ENCODE results near the gene INPP5K. TPM values are rescaled to one million over a fixed set of nuclear protein-coding genes. Genes with fewer than 3 reads are reported as not detected.

The INPP5K gene
- total RNA-seq, 1 experiment from 2014 or later = 29.4 TPM

DNA sequence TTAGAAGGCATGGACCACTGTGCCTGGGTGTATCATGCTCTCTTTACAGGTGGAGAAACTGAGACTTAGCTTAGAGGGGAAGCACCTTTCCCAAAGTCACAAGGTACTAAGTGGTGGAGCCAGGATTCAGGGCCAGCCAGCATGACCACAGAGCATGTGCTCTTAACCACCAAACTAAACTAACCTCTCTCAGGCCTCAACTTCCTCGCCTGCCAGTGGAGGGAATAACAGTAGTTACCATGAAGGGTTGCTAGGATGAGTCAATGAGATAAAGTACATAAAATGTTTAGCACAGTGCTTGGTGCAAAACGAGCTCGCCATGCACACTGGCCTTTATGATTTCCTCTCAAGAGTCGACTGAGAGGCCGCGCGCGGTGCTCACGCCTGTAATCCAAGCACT lies 17.5 kb downstream of the INPP5K start:
- no peak overlapping the region for H3K4me3 Mint-ChIP-seq
- H4K20me1 ChIP-seq (ENCODE audit: control insufficient read depth, insufficient read depth, insufficient read length) = no peaks in the 10 kb centered on the region

More for the DNA sequence above, 17.5 kb downstream of the INPP5K start:
- DNase-seq = no peak
- Mint-ChIP-seq H3K36me3 (ENCODE audit: insufficient read depth in 1 of 3, low read depth in 3 of 3) (peaks cover 0 to 14% (median 3%) of the 10 kb centered on the region in 3 experiments; a peak in 4 of 7 replicates), H3K27me3 (ENCODE audit: low read depth) (no peaks in the 10 kb centered on the region), H3K9me3 (no peaks in the 10 kb centered on the region), H3K27ac (no peak overlapping the region), H3K4me1 (no peaks in the 10 kb centered on the region)
- H2BK5ac ChIP-seq (ENCODE audit: insufficient read length, low read length) = no peak overlapping the region
- no peak overlapping the region for H2BK15ac ChIP-seq (ENCODE audit: low read depth, low read length)
- H2BK20ac ChIP-seq (ENCODE audit: low read depth, low read length, poor library complexity, severe bottlenecking) = no peak overlapping the region
- no peak overlapping the region for H3K9ac ChIP-seq (ENCODE audit: extremely low read depth, insufficient read length, low read length)
- no peak overlapping the region for H3K27ac ChIP-seq (ENCODE audit: insufficient read length, low read depth, low read length)
- no peak overlapping the region for H3K14ac ChIP-seq (ENCODE audit: insufficient read depth, low read length)
- no peaks in the 10 kb centered on the region for H3K23me2 ChIP-seq (ENCODE audit: insufficient read length, low read depth, low read length, poor library complexity, severe bottlenecking)
- H3K4ac ChIP-seq (ENCODE audit: low read depth, low read length) = no peak overlapping the region
- H3K4me1 ChIP-seq (ENCODE audit: insufficient read depth, low read length) = no peaks in the 10 kb centered on the region
- H4K5ac ChIP-seq (ENCODE audit: insufficient read length, low read depth, low read length) = no peak overlapping the region
- TF ChIP-seq, protein P1, sequence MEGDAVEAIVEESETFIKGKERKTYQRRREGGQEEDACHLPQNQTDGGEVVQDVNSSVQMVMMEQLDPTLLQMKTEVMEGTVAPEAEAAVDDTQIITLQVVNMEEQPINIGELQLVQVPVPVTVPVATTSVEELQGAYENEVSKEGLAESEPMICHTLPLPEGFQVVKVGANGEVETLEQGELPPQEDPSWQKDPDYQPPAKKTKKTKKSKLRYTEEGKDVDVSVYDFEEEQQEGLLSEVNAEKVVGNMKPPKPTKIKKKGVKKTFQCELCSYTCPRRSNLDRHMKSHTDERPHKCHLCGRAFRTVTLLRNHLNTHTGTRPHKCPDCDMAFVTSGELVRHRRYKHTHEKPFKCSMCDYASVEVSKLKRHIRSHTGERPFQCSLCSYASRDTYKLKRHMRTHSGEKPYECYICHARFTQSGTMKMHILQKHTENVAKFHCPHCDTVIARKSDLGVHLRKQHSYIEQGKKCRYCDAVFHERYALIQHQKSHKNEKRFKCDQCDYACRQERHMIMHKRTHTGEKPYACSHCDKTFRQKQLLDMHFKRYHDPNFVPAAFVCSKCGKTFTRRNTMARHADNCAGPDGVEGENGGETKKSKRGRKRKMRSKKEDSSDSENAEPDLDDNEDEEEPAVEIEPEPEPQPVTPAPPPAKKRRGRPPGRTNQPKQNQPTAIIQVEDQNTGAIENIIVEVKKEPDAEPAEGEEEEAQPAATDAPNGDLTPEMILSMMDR (conservative IDR thresholded peaks at IDR 0.05) = no peak
- H3T11ph ChIP-seq (ENCODE audit: low read length) = no peak overlapping the region
- no peaks in the 10 kb centered on the region for H3K79me2 ChIP-seq (ENCODE audit: insufficient read depth, low read length)
- no peaks in the 10 kb centered on the region for H3K27me3 ChIP-seq (ENCODE audit: insufficient read depth, low read length)
- H3K56ac ChIP-seq (ENCODE audit: insufficient read length, low read depth, low read length) = no peak overlapping the region
- no peaks in the 10 kb centered on the region for H3K79me1 ChIP-seq (ENCODE audit: insufficient read depth, low read depth, low read length, poor library complexity, severe bottlenecking)
- no peak overlapping the region for H2BK12ac ChIP-seq (ENCODE audit: insufficient read length, low read depth, low read length)
- no peak overlapping the region for H3K23ac ChIP-seq (ENCODE audit: insufficient read length, low read depth, low read length)
- no peak overlapping the region for H4K91ac ChIP-seq (ENCODE audit: insufficient read length, low read depth, low read length)
- no peak overlapping the region for H2BK120ac ChIP-seq (ENCODE audit: low read depth, low read length, poor library complexity, severe bottlenecking)
- H3K4me2 ChIP-seq (ENCODE audit: insufficient read depth, insufficient read length, low read length) = no peak overlapping the region
- no peak overlapping the region for H3K18ac ChIP-seq (ENCODE audit: insufficient read length, low read depth, low read length)
- H2AFZ ChIP-seq (ENCODE audit: low read length) = no peak overlapping the region
- no peak overlapping the region for H4K8ac ChIP-seq (replicated peaks; ENCODE audit: insufficient read length, low read depth, low read length)
- WGBS (ENCODE audit: extremely low coverage, insufficient read length, low lambda C conversion rate) = no CpG with 5 or more reads among the region's 9 CpGs
- no peaks in the 10 kb centered on the region for H3K9me3 ChIP-seq (ENCODE audit: control insufficient read depth, low read depth, low read length)
- H2AK5ac ChIP-seq (ENCODE audit: insufficient read length, low read length) = no peak overlapping the region

Measured in H9 (cell line).